GM20431 (cell line): ENCODE measurements around the gene MFNG.

Experiments
- in situ Hi-C: fragments of 300-500 bp; cut with MseI, MboI; formaldehyde crosslinking; loops from one replicate; pipeline ENCODE4 v1.15.0; 2020; ENCODE audit warnings: low sequenced_read_pairs; ENCODE audit not compliant: unreplicated experiment

MFNG gene

GRCh38 chr22:37514526-37515051 is 28.4 kb upstream of the MFNG start:
- in situ Hi-C loops: no loop called here

- in situ Hi-C loops: no loop called here
Measured at GRCh38 chr22:37511395-37512104, 25.4 kb upstream of the MFNG start.

- in situ Hi-C loops: no loop called here
Measured at GRCh38 chr22:37510091-37510490, 23.9 kb upstream of the MFNG start.

GRCh38 chr22:37509059-37509860 is 23.1 kb upstream of the MFNG start:
- in situ Hi-C loops: no loop called here

- in situ Hi-C loops: no loop called here
Measured at GRCh38 chr22:37508431-37508992, 22.3 kb upstream of the MFNG start.

GRCh38 chr22:37507731-37508130 is 21.5 kb upstream of the MFNG start:
- in situ Hi-C loops: no loop called here

GRCh38 chr22:37505989-37506388 is 19.8 kb upstream of the MFNG start:
- in situ Hi-C loops: no loop called here

- in situ Hi-C loops: no loop called here
Measured at GRCh38 chr22:37505565-37505964, 19.4 kb upstream of the MFNG start.

GRCh38 chr22:37504964-37505363 is 18.8 kb upstream of the MFNG start:
- in situ Hi-C loops: no loop called here

- in situ Hi-C loops: no loop called here
Measured at GRCh38 chr22:37503850-37504249, 17.7 kb upstream of the MFNG start.

GRCh38 chr22:37503183-37503683 is 17.0 kb upstream of the MFNG start:
- in situ Hi-C loops: no loop called here

GRCh38 chr22:37502342-37503182 is 16.4 kb upstream of the MFNG start:
- in situ Hi-C loops: no loop called here

GRCh38 chr22:37501610-37502341 is 15.6 kb upstream of the MFNG start:
- in situ Hi-C loops: no loop called here

GRCh38 chr22:37500745-37501609 is 14.8 kb upstream of the MFNG start:
- in situ Hi-C loops: no loop called here

- in situ Hi-C loops: no loop called here
Measured at GRCh38 chr22:37499789-37500540, 13.8 kb upstream of the MFNG start.

- in situ Hi-C loops: no loop called here
Measured at GRCh38 chr22:37499027-37499707, 13.0 kb upstream of the MFNG start.

- in situ Hi-C loops: no loop called here
Measured at GRCh38 chr22:37498289-37498909, 12.2 kb upstream of the MFNG start.
